A549 treated with AZD2906 at 1 μM for 4 hours (cell line): Measurements from ENCODE around the gene KCNIP4. TPM values are rescaled to one million over a fixed set of nuclear protein-coding genes. Genes with fewer than 3 reads are reported as not detected.

Experiments used
- total RNA-seq: library from RNA; stranded (reverse); fragments of 200-300 nt; extraction: Qiagen RNA extraction; gene quantifications from 5 replicates; pipeline ENCODE4 v1.2.3, GENCODE V29; 2022

Gene KCNIP4
- total RNA-seq, result not detected in 5 replicates

DNA sequence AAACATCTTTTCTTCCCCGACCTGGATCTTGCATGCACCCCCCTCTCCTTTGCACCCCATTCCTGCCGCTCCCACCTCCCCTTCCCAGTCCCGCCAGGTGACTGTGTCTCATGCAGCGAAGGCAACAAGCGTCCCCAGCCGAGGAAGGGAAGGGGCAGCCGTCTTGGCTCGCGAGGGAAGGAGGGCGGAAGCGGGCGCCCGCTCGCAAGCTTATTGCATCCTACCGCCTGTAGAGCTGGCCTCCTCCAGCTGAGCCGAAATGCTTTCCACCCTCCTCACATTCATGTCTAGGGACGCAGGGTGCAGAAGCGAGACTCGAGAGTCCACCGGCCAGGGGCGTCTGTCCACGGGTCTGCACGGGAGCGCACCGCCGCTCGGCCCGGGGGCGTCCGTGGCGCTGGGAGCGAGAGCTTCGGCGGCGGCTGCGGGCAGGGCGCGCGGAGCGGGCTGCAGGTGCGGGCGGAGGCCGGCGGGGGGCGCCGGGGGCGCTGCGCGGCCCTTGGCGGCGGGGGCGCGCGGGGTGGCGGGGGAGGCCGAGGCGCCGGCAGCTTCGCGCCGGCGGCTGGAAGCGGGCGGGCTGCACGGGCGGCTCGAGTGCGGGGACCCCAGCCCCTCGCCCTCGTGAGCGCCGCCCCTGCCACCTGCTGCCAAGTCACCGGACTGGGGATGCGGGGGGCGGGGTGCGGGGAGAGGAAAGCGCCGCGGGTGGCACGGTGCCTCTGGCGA is at the start of gene KCNIP4:
Gene KCNIP4, minus strand, starts transcription at position 426 of the 726 bp plus-strand sequence.

DNA sequence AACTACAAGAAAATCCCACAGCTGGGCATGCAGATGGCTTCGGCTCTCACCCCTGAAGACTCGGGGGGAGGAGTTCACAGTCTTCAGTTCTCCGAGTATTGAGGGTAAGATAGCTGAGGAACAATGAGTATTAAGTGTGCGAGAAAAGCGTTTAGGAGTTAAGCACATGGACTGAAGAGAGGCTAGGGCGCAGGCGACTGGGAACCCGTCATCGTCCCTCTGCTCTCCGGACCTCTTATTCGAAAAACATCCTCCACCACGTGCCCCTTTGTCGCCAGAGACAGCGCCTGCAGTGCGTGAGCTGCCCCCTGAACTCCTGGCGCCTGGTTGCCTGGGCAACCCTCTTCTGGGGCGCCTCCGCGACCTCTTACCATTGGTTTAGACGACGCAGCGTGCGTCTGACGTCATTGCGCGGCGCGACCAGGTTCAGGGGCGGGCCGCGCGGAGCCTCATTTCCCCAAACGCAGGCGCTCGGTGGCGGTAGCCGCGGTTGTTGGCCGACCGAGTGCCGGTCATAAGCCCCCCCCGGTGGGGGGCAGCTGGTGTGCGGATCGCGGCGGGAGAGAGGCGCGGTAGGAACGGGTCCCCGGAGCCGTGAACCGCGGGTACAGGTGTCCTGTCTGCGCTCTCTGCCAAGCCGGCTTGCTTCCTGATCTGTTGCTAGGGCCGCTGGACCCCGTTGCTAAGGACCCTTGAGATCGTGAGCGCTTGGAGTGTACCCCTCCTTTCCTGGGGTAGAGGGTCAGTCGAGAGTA is 1248.4 kb downstream of the KCNIP4 start, which contains the start of gene PACRGL:
Gene PACRGL, plus strand, starts transcription at position 452 of the 755 bp plus-strand sequence. CDS start 4,024 bp downstream, outside the sequence.

